MCF 10A (cell line): ENCODE results near the gene JCAD. TPM values are rescaled to one million over a fixed set of nuclear protein-coding genes. Genes with fewer than 3 reads are reported as not detected.

Experiments
- BruUV-seq: library from RNA; stranded (reverse); fragments of 400-500 nt; replicated peaks from 2 replicates; lab custom pipeline; 2021; lab: Mats Ljungman, UMichigan
- CTCF ChIA-PET: fragments of 300-600 bp; sonication (Branson Sonifier 250); formaldehyde crosslinking; extraction: SDS; loops from one replicate; lab custom pipeline; 2021; ENCODE audit warnings: antibody characterized with exemption, inconsistent platforms; lab: Yijun Ruan, JAX
- POLR2A ChIA-PET: fragments of 300-600, 350-650 bp; sonication (Branson Sonifier 250); formaldehyde crosslinking; extraction: SDS; loops from one replicate; lab custom pipeline; 2020; ENCODE audit warnings: antibody characterized with exemption, inconsistent platforms; lab: Yijun Ruan, JAX
- DNase-seq: peaks from one replicate; pipeline ENCODE4 v3.0.0-alpha.2; 2018; ENCODE audit not compliant: unreplicated experiment
- H3K27ac Mint-ChIP-seq: one replicate; pipeline ENCODE4 v1.8.0; 2022; ENCODE audit warnings: mild to moderate bottlenecking, low read depth, mixed read lengths; ENCODE audit not compliant: unreplicated experiment
- H3K27me3 Mint-ChIP-seq: one replicate; pipeline ENCODE4 v1.8.0; 2022; ENCODE audit warnings: mixed read lengths; ENCODE audit not compliant: insufficient read depth, unreplicated experiment
- H3K36me3 Mint-ChIP-seq: one replicate; pipeline ENCODE4 v1.8.0; 2022; ENCODE audit warnings: mild to moderate bottlenecking, moderate library complexity, mixed read lengths; ENCODE audit not compliant: insufficient read depth, unreplicated experiment
- H3K4me1 Mint-ChIP-seq: one replicate; pipeline ENCODE4 v1.8.0; 2022; ENCODE audit warnings: mixed read lengths; ENCODE audit not compliant: insufficient read depth, unreplicated experiment
- H3K4me3 Mint-ChIP-seq: one replicate; pipeline ENCODE4 v1.8.0; 2022; ENCODE audit warnings: mild to moderate bottlenecking, moderate library complexity, mixed read lengths; ENCODE audit not compliant: unreplicated experiment
- H3K9me3 Mint-ChIP-seq: one replicate; pipeline ENCODE4 v1.8.0; 2022; ENCODE audit warnings: mixed read lengths; ENCODE audit not compliant: unreplicated experiment
- intact Hi-C: fragments of 100-400 bp; cut with micrococcal nuclease; formaldehyde crosslinking; loops from 2 replicates; pipeline ENCODE4 v1.14.1; 2022
- total RNA-seq: library from RNA; stranded (reverse); gene quantifications from 2 replicates; pipeline ENCODE4 v1.2.3, GENCODE V29; 2022
- TF ChIP-seq, protein P1 (sequence below): fragments of 200-600 bp; IDR thresholded peaks from one replicate; pipeline ENCODE4 v1.8.0; 2022; ENCODE audit warnings: antibody characterized with exemption, mild to moderate bottlenecking; ENCODE audit not compliant: unreplicated experiment

Gene JCAD
- total RNA-seq, 1 experiment from 2014 or later = 0.26 TPM

DNA sequence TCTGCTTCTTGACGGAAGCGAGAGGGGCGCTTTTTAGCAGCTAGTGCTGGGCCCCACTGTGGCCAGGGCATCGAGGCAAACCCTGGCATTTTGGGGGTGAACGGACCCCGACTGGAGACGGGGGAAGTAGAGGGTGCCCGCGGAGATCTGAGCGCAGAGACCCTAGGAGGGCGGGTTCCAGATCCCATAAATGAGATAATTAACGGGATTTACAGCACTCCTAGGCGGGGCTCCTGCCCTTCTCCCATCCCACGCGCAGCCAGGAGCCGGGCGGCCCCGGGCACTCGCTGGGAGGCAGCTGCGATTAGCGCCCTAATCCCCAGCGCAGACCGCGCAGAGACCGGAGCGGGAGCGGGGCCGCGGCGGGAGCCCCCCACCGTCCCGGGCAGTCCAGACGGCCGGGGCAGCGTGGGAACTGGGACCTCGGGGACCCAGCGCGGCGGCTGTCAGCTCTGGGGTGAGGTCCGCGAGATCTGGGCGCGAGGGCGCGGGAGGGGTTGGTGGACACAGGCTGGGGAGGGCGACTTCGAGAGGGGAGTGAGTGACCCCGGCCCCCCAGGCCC is 735 bp downstream of the JCAD start:
- H3K27me3 Mint-ChIP-seq = peaks cover 41% of the 10 kb centered on the region
- no TSS peak for BruUV-seq
- peak overlapping the region; percentile 18 for H3K4me3 Mint-ChIP-seq
- no peak overlapping the region for H3K27ac Mint-ChIP-seq
- H3K4me1 Mint-ChIP-seq = peaks cover 6% of the 10 kb centered on the region
- intact Hi-C loops = no loop called here
- no peaks in the 10 kb centered on the region for H3K36me3 Mint-ChIP-seq
- ChIA-PET CTCF (no interaction called here), POLR2A (interaction anchor here (0.7 kb wide), 1 partner anchor 12 kb away, joined by 3 read pairs; no protein-coding TSS in a partner anchor)
- no peak for DNase-seq
- no peaks in the 10 kb centered on the region for H3K9me3 Mint-ChIP-seq
- TF ChIP-seq, protein P1, sequence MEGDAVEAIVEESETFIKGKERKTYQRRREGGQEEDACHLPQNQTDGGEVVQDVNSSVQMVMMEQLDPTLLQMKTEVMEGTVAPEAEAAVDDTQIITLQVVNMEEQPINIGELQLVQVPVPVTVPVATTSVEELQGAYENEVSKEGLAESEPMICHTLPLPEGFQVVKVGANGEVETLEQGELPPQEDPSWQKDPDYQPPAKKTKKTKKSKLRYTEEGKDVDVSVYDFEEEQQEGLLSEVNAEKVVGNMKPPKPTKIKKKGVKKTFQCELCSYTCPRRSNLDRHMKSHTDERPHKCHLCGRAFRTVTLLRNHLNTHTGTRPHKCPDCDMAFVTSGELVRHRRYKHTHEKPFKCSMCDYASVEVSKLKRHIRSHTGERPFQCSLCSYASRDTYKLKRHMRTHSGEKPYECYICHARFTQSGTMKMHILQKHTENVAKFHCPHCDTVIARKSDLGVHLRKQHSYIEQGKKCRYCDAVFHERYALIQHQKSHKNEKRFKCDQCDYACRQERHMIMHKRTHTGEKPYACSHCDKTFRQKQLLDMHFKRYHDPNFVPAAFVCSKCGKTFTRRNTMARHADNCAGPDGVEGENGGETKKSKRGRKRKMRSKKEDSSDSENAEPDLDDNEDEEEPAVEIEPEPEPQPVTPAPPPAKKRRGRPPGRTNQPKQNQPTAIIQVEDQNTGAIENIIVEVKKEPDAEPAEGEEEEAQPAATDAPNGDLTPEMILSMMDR = no peak

DNA sequence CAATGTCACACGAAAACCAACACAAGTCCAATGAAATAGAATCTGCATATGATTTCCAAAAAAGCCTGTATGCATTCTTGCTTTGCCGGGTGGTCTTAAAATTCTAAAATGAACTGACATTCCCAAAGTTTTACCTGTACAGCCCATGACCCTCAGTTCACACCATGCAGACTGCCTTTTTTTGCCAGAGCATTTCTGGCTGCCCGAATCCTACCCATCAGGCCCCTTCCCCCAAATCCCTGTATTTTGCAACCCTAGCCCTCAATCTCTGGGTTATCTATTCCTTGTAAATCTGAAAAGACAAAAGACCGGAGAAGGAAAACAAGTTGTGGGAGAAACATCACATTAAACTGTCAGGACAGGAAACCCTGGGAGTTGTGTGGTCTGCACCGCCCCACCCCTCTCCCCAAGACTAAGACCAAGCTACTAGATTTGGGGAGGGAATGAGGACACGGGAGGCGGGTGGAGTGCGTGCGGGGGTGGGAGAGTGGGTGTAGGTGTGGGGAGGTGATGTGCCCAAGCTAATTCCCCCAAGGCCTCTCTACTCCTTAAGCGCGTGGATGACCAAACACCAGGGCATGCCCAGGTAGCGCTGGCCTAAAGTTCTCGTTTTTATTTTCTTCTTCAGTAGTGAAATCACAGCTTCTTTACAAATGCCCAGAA is 1.4 kb downstream of the JCAD start:
- TF ChIP-seq, protein P1 = no peak
- DNase-seq = no peak
- ChIA-PET CTCF (interaction anchor here (0.7 to 1.0 kb wide), 2 partner anchors 11 to 55 kb away, joined by 3 read pairs; no protein-coding TSS in a partner anchor), POLR2A (interaction anchor here (0.7 kb wide), 1 partner anchor 12 kb away, joined by 3 read pairs; no protein-coding TSS in a partner anchor)
- Mint-ChIP-seq H3K9me3 (no peaks in the 10 kb centered on the region), H3K27ac (no peak overlapping the region), H3K4me1 (peaks cover 6% of the 10 kb centered on the region), H3K27me3 (peaks cover 39% of the 10 kb centered on the region), H3K4me3 (peak overlapping the region; percentile 18), H3K36me3 (no peaks in the 10 kb centered on the region)
- no TSS peak for BruUV-seq
- intact Hi-C loops = no loop called here

- Mint-ChIP-seq H3K4me1 (peaks cover 6% of the 10 kb centered on the region), H3K9me3 (no peaks in the 10 kb centered on the region), H3K27me3 (peaks cover 33% of the 10 kb centered on the region), H3K36me3 (no peaks in the 10 kb centered on the region), H3K27ac (no peak overlapping the region), H3K4me3 (no peak overlapping the region)
- intact Hi-C loops = no loop called here
- no TSS peak for BruUV-seq
- no peak for DNase-seq
- CTCF ChIA-PET = interaction anchor here (0.7 to 1.0 kb wide), 2 partner anchors 10 to 55 kb away, joined by 3 read pairs; no protein-coding TSS in a partner anchor
- TF ChIP-seq, protein P1 = no peak
- POLR2A ChIA-PET = no interaction called here
These were observed 2.0 kb downstream of the JCAD start for GRCh38 chr10:30057421-30057841.

DNA sequence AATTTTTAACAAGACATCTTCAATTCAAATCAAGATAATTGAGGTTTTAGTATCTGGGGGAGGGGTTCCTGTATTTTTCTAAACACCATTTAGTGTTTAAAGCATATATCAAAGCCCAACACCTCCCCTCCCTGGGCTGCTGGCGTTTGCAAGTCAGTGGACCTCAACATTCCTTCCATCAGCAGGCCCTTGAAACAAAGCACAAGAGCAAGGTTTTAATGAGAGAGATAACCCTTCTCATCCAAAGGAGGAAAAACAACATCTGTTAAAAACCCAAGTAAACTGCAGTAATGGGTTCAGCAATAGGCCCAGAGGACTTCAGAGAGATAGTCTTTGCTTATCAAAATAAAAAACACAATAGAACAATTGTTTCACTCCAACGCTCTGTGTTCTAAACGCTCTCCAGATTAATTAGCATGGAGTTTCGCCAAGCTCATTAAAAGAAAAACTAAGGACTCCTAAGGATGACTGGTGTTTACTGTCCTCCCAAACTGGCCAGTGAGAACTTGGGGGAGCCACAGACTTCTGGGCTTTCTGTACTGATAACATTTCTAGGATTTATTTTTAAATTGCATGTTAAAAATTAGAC is 2.5 kb downstream of the JCAD start:
- no TSS peak for BruUV-seq
- ChIA-PET POLR2A (no interaction called here), CTCF (interaction anchor here (1.0 kb wide), 1 partner anchor 54 kb away, joined by 3 read pairs; no protein-coding TSS in a partner anchor)
- Mint-ChIP-seq H3K36me3 (no peaks in the 10 kb centered on the region), H3K4me1 (peaks cover 6% of the 10 kb centered on the region), H3K4me3 (no peak overlapping the region), H3K27ac (no peak overlapping the region), H3K27me3 (peaks cover 27% of the 10 kb centered on the region), H3K9me3 (no peaks in the 10 kb centered on the region)
- intact Hi-C loops = no loop called here
- DNase-seq = no peak
- TF ChIP-seq, protein P1 = no peak
